Measurements from ENCODE around the gene MAML3. TPM values are rescaled to one million over a fixed set of nuclear protein-coding genes. Genes with fewer than 3 reads are reported as not detected.

MAML3 gene
- total RNA-seq, 1 donor from 2014 or later = 5.8 TPM

DNA sequence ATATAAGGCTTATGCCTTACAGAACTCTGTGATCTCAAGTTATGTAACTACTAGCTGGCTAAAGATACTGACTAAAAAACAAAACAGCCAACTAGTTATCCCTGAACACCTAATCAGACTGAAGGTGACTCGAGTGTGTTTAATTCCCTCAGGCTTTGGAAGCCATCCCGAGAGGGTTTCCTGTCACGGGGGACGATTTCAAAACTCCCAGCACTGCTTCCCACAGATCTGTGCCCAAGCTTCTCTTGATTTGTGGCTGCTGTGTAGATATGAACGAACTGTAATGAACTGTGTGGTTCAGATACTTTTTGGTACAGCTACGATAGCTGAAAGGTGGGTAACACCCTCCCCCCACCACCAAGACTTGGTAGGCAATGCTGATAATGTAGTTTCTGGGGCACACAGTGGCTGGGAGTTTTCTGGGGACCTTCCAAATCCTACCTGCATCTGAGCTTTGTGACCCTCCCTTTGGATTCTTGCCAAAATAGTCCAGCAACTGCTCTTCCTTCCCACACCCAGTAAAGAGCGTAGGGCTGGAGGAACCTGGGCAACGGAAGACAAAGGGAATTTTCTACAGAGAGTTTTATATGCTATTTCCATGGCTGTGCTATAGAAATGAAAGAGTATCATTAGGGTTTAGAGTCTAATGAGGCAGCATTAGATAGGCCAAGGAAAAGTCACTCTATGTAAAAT lies 339.5 kb downstream of the MAML3 start:
- peak; percentile 37 for DNase-seq (ENCODE audit: low spot score)

- no peak for DNase-seq (ENCODE audit: low spot score)
Measured at GRCh38 chr4:139813881-139814280, 340.1 kb downstream of the MAML3 start.

GRCh38 chr4:139810710-139811109 lies 343.3 kb downstream of the MAML3 start:
- no peak for DNase-seq (ENCODE audit: low spot score)

- DNase-seq (ENCODE audit: low spot score) = no peak
Measured at GRCh38 chr4:139809757-139810140, 344.2 kb downstream of the MAML3 start.

DNA sequence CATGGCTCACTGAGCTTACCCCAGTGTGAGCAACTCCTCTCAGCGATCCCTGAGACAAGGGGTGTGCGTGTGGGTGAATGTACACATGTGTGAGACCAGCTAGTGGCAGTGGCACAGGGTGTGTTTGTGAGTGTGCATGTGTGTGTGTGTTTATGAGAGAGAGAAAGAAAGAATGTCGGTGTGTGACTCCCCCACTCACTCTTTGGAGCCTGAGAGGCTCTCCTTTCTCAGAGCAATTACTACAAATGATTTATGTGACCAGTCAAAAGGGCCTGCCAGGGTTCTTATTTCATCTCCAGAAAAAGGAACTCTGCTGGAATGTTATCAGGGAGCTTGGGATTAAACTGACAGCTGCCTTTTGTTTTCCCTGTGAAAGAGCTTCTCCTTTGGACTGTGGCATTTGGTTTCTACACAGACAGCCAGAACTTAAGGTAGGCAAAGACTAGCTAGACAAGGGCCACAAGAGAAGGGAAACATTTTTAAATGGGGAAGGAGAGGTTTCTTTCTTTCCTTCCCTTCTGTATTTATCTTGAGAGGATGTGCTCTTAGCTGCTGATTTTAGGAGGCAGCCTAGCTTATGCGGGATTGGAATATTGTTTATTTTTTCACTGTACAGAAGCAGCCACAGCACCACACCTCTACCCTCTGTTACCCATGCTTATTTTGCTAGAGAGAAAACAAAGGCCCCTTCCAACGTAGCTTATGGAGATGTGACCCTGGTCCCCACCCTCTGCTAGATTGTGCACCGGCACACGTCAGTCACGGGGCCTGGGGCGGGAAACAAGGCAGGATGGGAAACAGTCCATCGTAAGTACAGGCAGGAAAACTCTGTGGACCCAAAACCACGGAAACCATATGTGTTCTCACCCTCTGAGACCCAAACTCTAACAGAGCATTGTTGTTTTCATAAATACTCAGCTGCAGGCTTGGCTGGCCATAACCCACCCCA lies 344.9 kb downstream of the MAML3 start:
- peak; percentile 81 for DNase-seq (ENCODE audit: low spot score)

DNA sequence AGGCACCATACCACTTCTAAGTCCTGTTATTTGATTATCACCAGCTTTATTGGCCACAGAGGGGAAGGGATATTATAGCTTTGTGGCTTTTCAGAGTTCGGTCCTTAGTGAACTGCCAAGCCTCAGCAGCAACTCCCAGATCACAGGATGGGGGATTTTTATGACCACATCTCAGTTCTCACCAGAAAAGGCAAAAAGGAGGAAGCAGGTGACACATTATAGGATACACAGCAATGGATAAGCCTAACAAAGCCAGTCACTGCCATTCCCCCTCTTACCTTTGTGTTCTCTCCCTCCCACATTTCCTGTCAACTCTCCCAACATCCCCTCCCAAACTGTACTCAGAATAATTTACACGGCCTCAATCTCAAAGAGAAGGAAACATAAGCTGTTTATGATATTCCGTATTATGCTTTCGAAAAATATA lies 345.6 kb downstream of the MAML3 start:
- DNase-seq (ENCODE audit: low spot score) = no peak

DNA sequence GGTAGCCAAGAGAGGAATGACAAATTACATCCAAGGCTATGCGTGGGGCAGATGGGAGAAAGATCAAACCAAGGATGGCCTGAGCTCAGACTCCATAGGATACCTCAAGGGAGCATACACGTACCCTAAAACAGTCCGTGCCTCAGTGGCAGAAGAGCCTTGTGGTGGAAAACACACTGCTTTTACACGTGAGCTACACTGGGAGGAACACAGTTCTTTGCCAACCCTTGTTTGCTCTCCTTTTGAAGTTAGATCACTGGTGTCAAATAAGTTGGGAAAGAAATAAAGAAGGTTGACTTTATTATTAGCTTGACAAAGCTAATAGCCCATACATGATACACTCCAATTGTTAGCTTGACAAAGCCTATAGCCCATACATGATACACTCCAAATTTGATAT lies 346.5 kb downstream of the MAML3 start:
- DNase-seq (ENCODE audit: low spot score) = no peak

- no peak for DNase-seq (ENCODE audit: low spot score)
Measured at GRCh38 chr4:139806929-139807328, 347.1 kb downstream of the MAML3 start.

GRCh38 chr4:139802931-139803330 lies 351.1 kb downstream of the MAML3 start:
- DNase-seq (ENCODE audit: low spot score) = no peak

DNA sequence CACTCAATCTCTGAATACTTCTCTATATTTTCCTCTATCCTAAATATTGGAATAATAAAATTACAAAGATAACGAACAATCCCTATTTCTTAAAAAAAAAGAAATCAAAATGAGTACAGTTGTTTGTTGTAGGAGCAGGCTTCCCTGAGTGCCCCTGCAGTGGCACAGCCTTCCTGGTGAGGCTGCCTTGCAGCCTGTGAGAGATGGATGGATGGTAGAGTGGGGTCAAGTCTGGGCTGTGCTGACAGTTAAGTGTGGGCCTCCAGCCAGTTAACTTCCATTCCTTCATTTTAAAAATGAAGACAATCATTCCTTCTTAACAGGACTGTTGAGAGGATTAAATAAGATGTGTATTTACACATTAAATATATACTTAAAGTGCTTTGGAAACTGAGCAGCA lies 351.5 kb downstream of the MAML3 start:
- DNase-seq (ENCODE audit: low spot score) = no peak

- DNase-seq (ENCODE audit: low spot score) = no peak
Measured at GRCh38 chr4:139801895-139802294, 352.1 kb downstream of the MAML3 start.

GRCh38 chr4:139800082-139800481 lies 353.9 kb downstream of the MAML3 start:
- DNase-seq (ENCODE audit: low spot score) = no peak

DNA sequence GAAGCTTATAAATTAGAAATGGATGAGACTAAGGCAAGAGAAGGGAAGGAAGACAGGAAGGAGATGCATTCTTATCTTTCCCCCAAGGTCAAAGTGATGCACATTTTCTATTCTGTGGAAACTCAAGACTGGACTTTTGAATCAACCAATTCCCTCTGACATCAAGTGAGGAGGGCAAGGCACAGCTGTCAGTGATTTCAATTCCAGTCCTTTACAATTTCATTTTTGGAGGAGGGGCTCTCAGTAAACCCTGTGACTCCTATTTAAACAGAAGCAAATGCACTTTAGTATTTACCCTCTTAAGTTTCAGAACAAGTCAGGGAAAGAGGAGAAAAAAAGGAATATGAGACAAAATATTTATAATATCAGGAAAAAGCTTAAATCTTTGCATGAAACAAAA lies 354.4 kb downstream of the MAML3 start:
- DNase-seq (ENCODE audit: low spot score) = no peak

DNA sequence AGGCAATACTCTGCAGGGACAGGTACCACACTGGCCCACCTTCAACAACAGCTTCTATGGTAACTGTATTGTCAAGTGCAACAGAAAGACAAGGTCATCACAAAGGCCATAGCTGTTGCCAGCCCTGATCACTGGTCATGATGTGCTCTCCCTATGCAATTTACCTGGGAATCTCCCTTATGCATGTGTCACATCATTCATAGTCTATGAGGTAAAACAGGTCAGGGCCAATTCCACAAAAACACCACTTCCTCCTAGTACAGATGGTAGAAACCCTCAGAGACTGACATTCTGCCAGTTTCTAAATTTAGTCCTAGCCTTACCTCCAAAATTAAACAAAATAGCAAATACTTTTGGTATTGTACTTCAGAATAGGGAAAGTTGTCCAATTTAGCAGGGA lies 355.5 kb downstream of the MAML3 start:
- no peak for DNase-seq (ENCODE audit: low spot score)

DNA sequence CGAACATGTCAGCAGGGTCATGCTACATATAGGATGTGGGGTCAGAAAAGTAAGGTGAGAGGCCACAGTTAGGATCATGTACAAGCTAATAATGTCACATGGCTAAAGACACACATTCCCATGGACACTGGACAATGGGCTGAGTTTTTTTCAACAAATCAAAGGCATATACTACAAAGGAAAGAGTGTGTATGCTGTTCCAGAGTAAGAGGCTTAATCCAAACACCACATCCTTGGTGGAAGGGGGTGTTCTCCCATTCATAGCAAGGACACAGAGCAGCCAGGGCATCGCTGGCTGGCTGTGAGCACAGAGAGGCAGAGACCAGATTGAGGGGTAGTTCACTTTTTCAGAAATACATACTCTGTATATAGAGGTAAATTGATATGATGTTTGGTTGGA lies 356.7 kb downstream of the MAML3 start:
- DNase-seq (ENCODE audit: low spot score) = no peak

- no peak for DNase-seq (ENCODE audit: low spot score)
Measured at GRCh38 chr4:139795527-139796314, 358.3 kb downstream of the MAML3 start.

DNA sequence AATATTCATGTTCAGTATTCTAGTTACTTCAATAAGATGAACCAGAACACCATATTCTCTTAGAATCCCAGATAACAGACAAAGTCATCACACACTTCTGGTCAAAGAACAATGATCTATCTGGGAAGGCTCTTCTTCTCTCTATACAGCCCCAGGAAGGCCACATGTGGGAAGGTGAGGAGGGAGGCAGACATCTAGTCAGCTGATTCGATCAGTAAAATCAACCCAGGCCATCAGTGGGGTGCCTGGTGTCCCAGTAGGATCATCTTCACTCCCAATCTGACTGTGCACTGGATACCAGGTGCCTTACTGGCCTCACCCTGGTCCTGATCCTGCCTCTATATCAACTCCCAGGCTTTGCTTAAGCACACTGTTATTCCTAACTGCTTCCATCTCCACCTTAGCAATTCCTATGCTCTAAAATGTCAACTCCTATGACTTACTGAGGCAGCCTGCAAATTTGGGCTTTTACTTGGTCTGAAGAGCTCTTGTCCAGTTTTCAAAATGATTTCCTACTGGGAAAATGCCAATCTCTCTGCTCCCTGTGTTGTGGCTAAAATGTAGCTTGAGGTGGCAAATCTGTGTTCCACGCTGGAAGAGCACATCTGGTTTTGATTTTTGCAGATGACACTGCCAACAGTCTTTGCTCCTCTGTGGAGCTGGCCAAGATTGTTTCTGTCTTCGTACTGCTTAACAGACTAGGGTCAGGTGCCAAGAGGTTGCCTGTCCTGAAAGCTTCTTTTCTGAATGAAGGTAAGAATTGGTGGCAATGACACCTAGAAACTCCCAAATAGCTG lies 359.6 kb downstream of the MAML3 start:
- peak; percentile 45 for DNase-seq (ENCODE audit: low spot score)

- DNase-seq (ENCODE audit: low spot score) = no peak
Measured at GRCh38 chr4:139791681-139792080, 362.3 kb downstream of the MAML3 start.

GRCh38 chr4:139790291-139790690 lies 363.7 kb downstream of the MAML3 start:
- DNase-seq (ENCODE audit: low spot score) = no peak

DNA sequence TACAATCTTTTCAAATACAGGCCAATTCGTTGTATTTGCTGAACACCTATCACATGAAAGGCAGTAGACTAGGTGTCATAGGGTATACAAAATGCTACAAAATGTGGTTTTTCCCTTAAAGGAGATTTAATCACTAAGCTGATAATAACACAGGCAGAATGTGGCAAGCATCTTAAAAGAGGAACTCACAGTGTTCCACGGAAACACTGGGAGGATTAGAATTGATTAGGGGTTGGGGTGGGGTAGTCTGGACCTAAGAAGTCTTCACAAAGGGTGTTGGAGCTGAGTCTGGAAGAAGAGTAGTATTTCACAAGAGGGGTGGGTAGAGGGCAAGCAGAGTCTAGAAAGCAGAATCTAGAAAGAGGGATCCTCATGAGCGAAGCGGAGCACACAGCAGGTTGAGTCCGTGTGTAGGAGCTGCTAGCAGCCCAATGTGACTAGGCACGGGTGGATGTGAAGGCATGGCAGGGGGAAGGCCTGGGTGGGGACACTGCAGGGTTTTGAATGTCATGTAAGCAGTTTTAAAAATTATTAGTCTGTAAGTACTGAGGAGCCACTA lies 364.8 kb downstream of the MAML3 start:
- DNase-seq (ENCODE audit: low spot score) = no peak
